HG02970 (cell line): ENCODE results near the gene KDM6B.

Source experiments
- ATAC-seq: cut with Tn5 transposase; IDR thresholded peaks from one replicate; pipeline ENCODE4 v1.9.1; 2021; ENCODE audit warnings: mild to moderate bottlenecking, moderate library complexity, moderate number of reproducible peaks; ENCODE audit not compliant: unreplicated experiment, low FRiP score

The KDM6B gene

DNA sequence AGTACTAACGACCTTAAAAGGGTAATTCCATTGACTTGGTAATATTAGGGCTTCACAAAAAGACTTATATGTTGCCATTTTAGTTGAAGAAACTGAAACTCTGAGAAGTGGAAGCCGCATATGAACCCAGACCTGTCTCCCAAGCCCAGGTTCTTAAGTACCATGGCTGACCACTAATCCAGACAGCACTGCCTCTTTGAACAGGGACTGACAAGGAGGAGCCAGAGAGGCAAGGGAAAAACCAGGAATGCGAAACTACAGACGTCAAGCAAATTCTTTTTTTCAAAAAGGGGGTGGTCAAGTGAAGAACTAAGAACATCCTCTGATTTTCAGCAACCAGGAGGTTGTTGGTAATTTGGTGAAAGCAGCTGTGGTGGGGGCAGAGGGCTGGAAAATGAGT, 39.0 kb downstream of the KDM6B start:
- ATAC-seq = no peak

DNA sequence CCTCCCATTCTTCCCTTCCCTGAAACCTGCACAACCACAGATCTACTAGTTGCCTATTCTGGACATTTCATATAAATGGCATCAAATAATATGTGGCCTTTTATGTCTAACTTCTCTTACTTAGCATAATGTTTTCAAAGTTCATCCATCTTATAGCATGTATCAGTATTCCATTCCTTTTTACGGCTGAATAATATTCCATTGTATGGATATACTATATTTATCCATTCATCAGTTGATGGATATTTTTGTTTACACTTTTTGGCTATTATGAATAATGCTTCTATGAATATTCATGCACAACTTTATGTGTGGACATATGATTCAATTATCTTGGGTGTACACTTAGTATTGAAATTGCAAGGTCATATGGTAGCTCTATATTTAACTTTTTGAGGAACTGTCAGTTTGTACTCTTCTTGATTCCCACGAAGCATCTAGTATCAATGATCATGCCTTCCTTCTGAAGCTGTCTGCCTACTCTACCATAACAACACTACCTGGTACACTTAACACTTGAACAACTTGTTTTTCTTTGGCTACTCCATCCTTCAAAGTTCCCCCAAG, 41.9 kb downstream of the KDM6B start:
- ATAC-seq = no peak

DNA sequence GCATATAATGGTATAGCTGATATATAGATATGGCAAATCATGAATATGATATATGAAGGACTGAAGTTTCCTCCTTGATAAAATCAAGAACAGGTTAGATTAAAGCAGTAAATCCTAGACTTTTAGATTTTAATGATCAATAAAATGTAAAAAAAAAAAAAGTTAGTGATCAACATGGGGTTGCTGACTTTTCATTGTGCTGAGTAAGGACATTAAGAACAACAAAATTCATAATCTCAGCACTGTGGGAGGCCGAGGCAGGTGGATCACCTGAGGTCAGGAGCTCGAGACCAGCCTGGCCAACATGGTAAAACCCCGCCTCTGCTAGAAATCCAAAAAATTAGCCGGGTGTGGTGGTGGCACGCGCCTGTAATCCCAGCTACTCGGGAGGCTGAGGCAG, 44.2 kb downstream of the KDM6B start:
- ATAC-seq = no peak

DNA sequence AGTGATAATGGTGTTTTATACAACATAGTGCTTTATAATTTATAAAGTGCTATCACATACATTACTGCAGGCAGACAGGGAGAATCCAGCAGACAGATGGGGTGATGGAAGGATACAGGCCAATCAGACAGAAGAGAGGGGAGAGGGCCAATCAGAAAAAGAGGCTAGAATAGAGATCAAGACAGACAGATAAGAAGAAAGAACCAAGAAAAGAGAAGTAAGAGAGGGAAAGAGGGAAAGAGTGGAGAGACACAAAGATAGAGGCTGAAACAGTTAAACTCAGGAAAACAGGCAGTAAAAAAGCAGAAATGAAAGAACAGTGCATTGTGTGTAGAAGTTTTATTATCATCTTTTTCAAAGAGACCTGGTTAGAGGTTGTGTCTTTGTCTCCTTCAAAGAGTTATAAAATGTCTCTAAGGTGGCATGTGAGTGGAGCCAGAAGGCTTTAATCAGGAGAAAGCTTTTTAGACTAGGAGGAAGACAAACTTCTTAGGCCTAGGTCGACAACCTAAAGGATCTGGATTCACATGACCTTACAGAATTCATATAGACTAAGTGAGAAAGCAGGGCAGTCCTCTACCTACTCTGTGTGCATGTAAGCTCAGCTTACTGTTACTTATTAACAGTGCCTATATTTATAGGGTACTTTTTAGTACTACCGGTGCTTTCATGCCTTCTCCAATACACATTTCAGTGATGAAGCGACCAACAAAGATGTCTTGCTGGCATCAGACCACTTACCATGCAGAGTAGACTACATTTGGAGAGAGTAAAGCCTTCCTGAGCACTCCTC, 46.3 kb downstream of the KDM6B start:
- ATAC-seq = no peak

DNA sequence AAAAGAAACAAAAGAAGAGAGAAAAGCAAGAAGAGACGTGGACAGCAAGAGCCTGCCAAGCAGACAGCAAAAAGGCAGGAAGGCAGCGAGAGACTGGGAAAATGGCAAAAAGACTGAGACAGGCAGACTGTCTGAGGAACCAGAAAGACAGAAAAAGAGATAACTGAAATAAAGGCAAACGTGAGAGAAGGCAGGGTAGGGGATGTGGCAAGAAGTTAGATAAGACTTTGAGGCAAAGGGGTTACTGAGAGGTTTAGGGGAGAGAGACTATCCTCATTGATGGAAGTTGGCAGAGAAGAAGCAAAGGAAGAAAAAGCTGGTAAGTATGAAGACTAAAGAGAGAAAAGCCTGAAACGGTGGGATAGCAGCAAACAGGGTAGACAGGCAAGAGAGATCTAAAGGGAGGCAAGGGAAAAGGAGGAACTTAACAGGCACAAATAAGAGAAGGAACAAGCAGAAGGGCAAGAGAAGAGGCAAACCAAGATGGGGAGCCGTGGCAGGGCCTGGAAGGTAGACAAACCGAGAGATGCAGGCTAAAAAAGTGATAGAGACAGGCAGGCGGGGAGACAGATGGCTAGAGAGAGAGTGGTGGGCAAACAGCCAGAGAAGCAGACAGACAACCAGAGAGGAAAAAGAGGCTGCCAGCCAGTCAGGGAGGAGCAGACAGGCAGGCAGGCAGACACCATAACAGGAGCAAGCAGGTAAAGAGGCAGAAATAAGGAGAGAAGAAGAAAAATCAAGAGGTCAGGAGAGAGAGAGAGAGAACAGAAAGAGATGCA, 47.4 kb downstream of the KDM6B start:
- no peak for ATAC-seq

DNA sequence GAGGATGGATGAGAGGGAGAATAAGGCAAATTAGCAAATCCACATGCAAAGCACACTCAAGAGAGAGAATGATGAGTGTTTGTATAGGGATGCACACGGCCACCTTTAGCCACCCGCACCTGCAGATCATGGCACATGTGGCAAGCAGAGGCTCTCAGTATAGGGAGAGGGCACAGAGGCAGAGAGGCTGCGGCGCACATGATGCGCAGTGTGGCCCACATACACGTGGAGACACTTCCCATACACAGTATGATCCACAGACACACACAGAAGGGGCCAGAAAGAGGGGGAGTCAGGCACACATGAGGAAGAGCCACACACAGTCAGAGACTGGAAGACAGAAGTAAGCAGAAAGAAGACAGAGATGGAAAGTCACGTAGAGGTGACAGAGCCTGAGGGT, 48.1 kb downstream of the KDM6B start:
- ATAC-seq = no peak

DNA sequence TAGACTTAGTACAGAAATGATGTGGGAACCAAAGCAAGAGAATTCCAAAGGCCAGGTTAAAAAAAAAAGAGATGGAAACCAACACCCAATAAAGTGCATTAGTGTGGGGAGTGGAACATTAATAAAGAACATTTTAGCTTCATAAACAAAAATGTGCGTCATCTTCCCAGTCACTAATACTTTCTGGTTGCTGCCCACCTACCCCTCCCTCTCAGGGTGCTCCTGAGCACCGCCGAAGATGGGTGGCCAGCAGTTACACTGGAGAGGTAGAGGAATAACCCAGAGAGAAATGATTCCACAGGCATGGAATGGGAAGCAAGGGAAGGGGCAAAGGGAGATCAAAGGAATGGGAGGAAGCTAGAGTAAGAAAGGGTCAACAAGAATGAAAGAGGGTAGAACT, 48.6 kb downstream of the KDM6B start:
- no peak for ATAC-seq
